ENCODE results near the gene FKBP6.
"Not testable (repeated sequence)": the region's sequence is repeated elsewhere in the genome, so short reads cannot be mapped to it uniquely, and the experiment has no call there.

The FKBP6 gene

DNA sequence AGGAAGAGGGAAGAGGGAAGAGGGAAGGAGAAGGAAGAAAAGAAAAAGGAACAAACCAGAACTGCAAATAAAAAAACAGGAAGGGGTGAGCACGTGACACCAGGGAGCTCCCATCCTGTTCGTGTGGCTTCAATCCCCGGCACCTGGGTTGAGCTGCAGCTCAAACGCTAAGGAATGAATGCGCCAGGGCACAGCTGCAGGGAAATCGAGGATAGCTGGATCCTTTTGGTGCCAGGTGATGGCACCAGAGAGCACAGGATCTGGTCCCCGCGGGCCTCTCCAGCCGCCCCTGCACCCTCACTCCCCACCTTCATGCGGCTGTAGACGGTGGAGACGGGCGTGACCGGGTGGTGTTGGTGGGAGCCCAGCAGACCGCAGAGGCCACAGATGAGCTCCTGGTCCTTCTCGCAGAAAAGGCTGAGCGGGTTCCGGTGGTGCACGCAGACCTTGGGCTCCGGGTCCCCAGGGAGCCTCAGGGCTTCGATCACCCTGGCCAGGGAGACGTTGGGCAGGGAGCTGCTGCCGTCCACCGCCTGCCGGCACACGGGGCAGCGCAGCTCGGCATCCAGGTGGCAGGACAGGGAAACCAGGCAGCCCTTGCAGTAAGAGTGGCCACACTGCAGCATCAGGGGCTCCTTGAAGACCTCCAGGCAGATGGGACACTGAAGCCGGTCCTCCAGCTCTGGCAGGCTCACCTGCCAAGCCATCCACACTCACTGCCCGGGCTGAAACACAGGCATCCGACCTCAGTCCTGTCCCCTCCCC, 3.7 kb upstream of the FKBP6 start:
- not testable (repeated sequence) for DNase-seq

GRCh38 chr7:73325424-73325823, 2.5 kb upstream of the FKBP6 start:
- not testable (repeated sequence) for DNase-seq

DNA sequence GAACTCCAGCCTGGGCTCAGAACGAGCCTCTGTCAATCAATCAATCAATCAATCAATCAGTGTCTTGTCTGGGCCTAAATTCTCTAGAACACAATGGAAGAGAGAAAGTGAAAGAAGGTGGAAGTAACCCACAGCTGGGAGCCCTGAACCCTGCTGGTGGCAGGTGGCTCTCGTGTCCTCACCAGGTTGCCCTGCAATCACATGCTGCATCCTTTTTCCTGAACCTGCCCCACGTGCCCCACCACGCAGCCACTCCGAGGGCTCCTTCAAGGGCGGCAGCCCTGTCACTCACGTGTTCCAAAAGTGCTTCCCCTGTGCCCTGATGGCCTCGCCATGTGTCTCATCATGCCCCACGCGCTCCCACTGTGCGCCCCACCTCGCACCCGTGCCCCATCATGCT, 512 bp upstream of the FKBP6 start:
- DNase-seq: not testable (repeated sequence)

DNA sequence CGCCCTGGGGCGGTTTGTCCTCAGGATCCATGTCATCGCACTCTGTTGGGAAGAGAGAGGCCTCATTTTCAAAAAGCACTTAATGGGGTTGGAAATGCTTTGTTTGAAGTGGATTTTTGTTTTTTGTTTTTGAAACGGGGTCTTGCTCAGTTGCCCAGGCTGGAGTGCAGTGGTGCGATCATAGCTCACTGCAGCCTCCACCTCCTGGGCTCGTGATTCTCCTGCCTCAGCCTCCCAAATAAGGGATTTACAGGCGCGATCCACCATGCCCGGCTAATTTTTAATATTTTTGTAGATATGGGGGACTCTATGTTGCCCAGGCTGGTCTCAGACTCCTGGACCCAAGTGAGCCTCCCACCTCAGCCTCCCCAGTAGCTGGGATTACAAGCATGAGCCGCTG, 735 bp downstream of the FKBP6 start:
- no peak for DNase-seq

DNA sequence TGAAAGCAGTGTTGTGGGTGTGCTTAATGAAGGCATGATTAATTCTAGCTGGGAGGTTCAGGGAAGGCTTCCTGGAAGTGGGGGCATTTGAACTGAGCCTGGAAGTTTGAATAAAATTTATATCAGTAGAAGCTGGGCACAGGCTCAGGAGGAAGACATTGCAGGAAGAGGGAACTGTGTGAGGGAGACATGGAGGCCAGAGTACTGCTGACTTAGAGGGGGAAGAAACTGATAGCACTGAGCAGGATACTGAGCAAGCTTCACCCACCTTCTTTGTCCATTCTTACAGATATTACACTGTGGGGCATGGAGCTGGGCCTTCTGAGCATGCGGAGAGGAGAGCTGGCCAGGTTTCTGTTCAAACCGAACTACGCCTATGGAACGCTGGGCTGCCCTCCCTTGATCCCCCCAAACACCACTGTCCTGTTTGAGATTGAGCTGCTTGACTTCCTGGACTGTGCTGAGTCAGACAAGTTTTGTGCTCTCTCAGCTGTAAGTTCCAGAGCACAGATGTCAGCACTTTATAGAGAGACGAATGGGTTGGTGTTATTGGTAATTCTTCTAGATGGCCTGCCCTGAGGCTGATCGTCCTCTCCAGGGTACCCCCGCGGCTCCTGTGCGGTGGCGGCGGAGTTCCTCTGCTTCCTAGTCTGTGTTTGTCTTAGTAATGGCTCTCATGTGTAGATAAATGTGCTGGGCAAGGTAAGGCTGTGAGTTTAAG, 2.1 kb downstream of the FKBP6 start:
- no peak for DNase-seq

DNA sequence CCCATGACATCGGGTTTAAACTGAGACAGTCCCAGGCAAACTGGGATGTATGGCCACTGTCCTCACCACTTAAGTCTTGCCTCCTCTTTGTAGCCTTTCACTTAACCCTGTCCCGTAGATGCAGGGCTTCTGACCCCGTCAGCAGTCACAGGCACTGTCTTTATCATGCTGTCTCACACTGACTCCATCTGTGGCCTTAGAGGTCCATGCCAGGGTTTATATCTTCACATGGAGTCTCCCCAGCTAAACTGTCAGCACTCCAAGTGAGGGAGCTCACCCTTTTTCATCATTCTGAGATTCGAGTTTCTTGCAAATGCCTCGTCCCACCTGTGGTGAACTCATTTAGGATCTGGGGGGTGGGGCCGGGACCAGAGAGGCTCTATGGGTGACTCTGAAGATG, 2.8 kb downstream of the FKBP6 start:
- DNase-seq: no peak

DNA sequence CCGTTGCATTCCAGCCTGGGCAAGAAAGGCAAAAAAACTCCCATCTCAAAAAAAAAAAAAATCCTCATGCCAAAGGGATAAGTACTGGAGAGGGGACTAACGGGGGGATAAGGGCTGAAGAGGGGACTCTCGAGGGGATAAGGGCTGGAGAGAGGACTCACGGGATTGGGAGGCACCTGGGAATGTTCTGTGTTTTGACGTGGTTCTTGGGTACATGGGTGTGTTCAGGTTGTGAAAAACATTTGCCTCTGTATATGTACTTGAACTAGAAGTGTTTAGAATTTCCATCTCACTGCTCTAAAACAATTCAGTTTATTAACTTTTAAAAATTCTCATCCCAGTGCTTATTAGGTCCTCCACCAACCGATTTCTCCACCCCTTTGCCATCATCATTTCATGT, 4.5 kb downstream of the FKBP6 start:
- no peak for DNase-seq

- no peak for DNase-seq
These were observed 10.4 kb downstream of the FKBP6 start for GRCh38 chr7:73338321-73338720.

DNA sequence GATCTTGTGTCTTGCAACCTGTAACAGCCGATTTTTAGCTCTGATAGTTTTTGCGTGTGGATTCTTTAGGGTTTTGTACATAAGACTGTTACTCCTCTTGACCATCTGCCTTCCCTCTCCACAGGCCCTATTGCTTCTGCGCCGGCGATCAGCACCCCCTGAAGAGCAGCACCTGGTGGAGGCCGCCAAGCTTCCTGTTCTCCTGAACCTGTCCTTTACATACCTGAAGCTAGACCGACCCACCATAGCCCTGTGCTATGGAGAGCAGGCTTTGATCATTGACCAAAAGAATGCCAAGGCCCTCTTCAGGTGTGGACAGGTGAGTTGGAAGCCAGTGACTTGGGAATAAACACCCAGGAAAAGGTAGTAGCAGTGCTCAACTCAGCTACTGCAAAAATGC, 12.6 kb downstream of the FKBP6 start:
- DNase-seq: no peak

DNA sequence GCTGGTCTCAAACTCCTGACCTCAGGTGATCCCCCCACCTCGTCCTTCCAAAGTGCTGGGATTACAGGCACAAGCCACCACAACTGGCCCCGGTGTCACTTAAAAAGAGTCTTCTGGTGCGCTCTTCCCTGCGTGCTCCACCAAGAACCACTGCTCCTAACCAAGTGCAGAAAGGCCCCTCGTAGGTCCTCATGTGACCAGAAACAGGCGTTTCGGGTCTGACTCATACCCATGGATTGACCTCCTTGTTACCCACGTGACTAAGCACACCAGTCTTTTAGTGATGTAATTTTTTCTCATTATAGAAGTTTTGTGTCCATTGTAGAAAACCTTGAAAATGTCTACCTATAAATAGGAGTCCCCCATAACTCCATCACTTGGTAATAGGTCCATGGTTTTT, 13.9 kb downstream of the FKBP6 start:
- DNase-seq: no peak

- DNase-seq: no peak
These were observed 14.7 kb downstream of the FKBP6 start for GRCh38 chr7:73342645-73343044.

GRCh38 chr7:73343671-73344380, 15.9 kb downstream of the FKBP6 start:
- no peak for DNase-seq

- DNase-seq: no peak
These were observed 17.6 kb downstream of the FKBP6 start for GRCh38 chr7:73345538-73345937.

GRCh38 chr7:73345951-73346350, 18.0 kb downstream of the FKBP6 start:
- no peak for DNase-seq

GRCh38 chr7:73349763-73350162, 21.8 kb downstream of the FKBP6 start:
- DNase-seq: no peak

- DNase-seq: no peak
These were observed 22.5 kb downstream of the FKBP6 start for GRCh38 chr7:73350306-73351068.

DNA sequence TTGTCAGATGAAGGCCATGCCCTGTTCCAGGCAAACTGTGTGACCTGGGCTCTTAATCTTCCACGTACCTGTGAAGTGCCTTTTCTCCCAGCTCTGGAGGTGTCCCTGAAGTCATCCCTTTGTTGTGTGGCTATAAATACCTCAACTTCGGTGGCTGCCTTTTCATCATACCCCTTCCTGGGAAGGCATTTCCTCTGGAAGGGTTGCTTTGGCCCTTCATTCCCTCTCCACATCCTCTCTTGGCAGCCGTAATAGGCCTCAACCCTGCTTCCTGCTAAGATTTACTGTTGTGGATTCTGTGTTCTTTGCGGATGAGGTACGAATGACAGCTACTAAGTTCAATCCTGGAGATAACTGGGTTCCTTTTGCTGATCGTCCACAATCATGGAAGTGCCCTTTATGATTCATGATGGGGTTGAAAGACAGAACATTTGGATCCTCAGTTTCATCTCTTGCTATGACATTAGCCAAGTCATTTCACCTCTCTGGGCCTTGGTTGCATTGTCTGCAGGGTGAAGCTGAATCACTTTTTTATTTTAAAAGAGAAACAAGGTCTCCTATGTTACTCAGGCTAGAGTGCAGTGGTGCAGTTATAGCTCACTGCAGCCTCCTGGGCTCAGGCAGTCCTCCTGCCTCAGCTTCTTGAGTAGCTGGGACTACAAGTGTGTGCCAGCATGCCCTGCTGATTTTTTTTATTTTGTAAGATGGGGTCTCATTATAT, 23.6 kb downstream of the FKBP6 start:
- DNase-seq: no peak

DNA sequence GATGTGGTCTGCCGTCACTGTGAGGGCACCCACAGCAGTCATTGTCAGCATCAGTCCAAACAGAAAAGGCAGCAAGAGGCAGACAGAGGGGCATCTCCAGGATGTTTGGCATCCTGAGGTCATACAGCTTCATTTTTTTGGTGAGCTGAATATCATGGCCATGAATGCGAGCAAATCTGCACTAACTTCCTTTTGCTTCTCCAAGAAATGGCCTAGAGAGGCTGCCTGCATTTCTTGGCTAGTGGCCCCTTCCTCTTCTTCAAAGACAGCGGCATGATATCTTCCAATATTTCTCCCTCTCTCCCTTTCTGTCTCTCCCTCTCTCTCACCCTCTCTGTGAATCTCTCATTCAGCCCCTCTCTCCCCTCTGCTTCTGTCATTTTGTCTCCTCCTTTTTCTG, 24.8 kb downstream of the FKBP6 start:
- no peak for DNase-seq

DNA sequence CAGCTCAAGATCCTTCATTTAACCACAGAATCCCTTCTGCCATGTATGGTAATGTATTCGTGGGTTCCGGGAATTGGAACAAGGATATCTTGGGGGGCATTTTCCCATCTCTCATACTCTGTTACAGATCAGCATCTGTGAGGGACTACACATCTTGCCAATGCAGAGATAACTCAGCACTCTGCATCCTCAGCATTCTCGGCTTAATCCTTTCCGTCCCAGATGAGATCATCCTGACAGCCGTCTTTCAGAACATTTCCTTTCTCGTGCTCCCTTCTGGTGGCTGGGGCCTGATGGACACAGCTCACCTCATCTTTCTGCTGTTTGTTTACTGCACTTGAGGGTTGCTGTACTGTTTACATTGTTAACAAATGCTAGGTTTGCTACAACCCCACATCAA, 25.3 kb downstream of the FKBP6 start:
- DNase-seq: no peak

GRCh38 chr7:73354196-73354595, 26.2 kb downstream of the FKBP6 start:
- DNase-seq: no peak

DNA sequence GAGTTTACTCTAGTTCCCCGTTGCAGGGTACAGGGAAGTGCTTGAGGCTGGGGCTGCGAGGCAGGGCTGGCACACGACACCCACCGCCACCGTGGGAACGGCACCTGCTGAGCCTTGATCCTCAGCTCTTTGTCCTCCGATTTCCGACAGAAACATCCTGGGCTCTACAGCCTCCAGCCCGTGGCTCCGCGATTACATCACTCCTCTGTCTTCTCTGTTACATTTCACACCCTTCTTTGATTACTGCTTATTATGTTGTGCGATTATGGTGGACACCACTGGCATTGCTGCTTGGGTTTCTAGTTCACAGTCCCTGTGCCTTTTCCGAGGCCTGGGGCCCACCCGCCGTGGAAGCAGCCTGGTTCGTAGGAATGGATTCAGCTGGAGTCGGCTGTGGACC, 26.9 kb downstream of the FKBP6 start:
- no peak for DNase-seq

DNA sequence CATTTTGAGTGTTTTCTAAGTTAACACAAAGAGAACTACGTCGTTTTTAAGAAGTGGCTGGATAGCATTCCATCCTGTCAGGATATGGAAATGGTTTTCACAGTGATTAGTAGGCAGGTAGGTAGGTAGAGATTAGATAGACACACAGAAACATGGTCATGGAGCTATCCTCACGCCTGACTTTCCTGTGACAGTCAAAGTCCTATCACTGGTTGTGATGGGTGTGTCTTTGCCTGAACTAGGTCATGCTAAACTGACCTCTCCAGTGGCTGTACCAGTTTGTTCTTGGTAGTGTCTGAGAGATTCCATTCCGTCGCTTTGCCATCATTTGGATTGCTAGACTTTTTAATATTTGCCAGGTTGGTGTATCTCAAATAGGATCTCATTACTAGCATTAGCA, 28.2 kb downstream of the FKBP6 start:
- no peak for DNase-seq

Data from NK-92 treated with Interleukin-12 subunit alpha and Interleukin-12 subunit beta, amount 100 ng/mL, for 24 hours (cell line).